ENCODE measurements around the gene ZC2HC1B. TPM values are rescaled to one million over a fixed set of nuclear protein-coding genes. Genes with fewer than 3 reads are reported as not detected.

The ZC2HC1B gene
- total RNA-seq, 1 experiment from 2014 or later: not detected

GRCh38 chr6:143929975-143930374 is 65.7 kb downstream of the ZC2HC1B start:
- no peaks in the 10 kb centered on the region for H3K27me3 ChIP-seq (ENCODE audit: insufficient read depth, low read length)
- no peak overlapping the region for H3K27ac ChIP-seq (ENCODE audit: low read depth, low read length)
- ChIA-PET RAD21 (ENCODE audit: low non-redundant PET in 1 of 2, low total read pairs in 2 of 2, uncharacterized antibody in 2 of 2, unreplicated experiment in 2 of 2) (no interaction called here), CTCF (interaction anchor here (0.7 to 2.7 kb wide), 2 partner anchors 10 to 84 kb away, joined by 3 to 10 read pairs; no protein-coding TSS in a partner anchor), POLR2A (no interaction called here)
- ATAC-seq (no peak), DNase-seq (ENCODE audit: low read depth, low spot score) (no peak)
- H3K36me3 ChIP-seq (ENCODE audit: control insufficient read depth in 1 of 2, insufficient read depth in 2 of 2, low read length in 2 of 2): no peaks in the 10 kb centered on the region
- H3K4me1 ChIP-seq (ENCODE audit: control insufficient read depth in 1 of 2, insufficient read depth in 2 of 2, low read length in 2 of 2): no peaks in the 10 kb centered on the region
- intact Hi-C loops (cut with micrococcal nuclease): no loop called here
- no peaks in the 10 kb centered on the region for H3K9me3 ChIP-seq (ENCODE audit: control insufficient read depth in 1 of 2, insufficient read depth in 1 of 2, low read depth in 1 of 2, low read length in 2 of 2)
- no peak overlapping the region for H2AFZ ChIP-seq (ENCODE audit: low read depth, low read length, poor library complexity, severe bottlenecking)
- no peaks in the 10 kb centered on the region for H3K79me2 ChIP-seq (ENCODE audit: insufficient read depth, low read length)
- no peak overlapping the region for H3K4me3 ChIP-seq (replicated peaks in 1 of 2; ENCODE audit: low read depth in 1 of 2, low read length in 2 of 2)
- no peak overlapping the region for H3K9ac ChIP-seq (ENCODE audit: low read length)
- no peak overlapping the region for H3K4me2 ChIP-seq (ENCODE audit: low read length)
- TF ChIP-seq EZH2phosphoT487 (IDR thresholded peaks at IDR 0.05; ENCODE audit: borderline replicate concordance): no peak
- TF ChIP-seq ATF3 (IDR thresholded peaks at IDR 0.05): no peak
- TF ChIP-seq EGR1 (IDR thresholded peaks at IDR 0.05; ENCODE audit: low read depth): no peak
- no peak for TF ChIP-seq JUND (IDR thresholded peaks at IDR 0.05)
- TF ChIP-seq RAD21 (IDR thresholded peaks at IDR 0.05; ENCODE audit: low read depth): no peak
- TF ChIP-seq TCF7L2 (IDR thresholded peaks at IDR 0.05; ENCODE audit: borderline replicate concordance, extremely low read depth, insufficient read depth, insufficient read length): no peak
- TF ChIP-seq ZBTB33 (IDR thresholded peaks at IDR 0.05; ENCODE audit: extremely low read depth, insufficient replicate concordance, low read length): no peak
- no peak for TF ChIP-seq POLR2A (IDR thresholded peaks at IDR 0.05; ENCODE audit: borderline replicate concordance, extremely low read depth, insufficient read depth, insufficient read length)
- no peak for TF ChIP-seq SIN3A (IDR thresholded peaks at IDR 0.05; ENCODE audit: low read depth)
- TF ChIP-seq YY1 (IDR thresholded peaks at IDR 0.05; ENCODE audit: extremely low read depth, insufficient replicate concordance, low read depth, low read length): no peak
- TF ChIP-seq REST (IDR thresholded peaks at IDR 0.05; ENCODE audit: low read depth): no peak
- BruUV-seq (replicated peaks): no TSS peak
- H4K20me1 ChIP-seq (ENCODE audit: insufficient read depth): no peaks in the 10 kb centered on the region
- H3K9me2 ChIP-seq (ENCODE audit: insufficient read depth): no peaks in the 10 kb centered on the region
